ENCODE results near the gene PARP1. TPM values are rescaled to one million over a fixed set of nuclear protein-coding genes. Genes with fewer than 3 reads are reported as not detected.

The PARP1 gene
- total RNA-seq, 1 donor from 2014 or later, result 91.1 TPM

GRCh38 chr1:226443033-226443432 lies 35.1 kb upstream of the PARP1 start:
- TF ChIP-seq CTCF (IDR thresholded peaks at IDR 0.05; ENCODE audit: insufficient read depth, low read length, poor library complexity, severe bottlenecking), result no peak
- Histone ChIP-seq H3K4me3 (ENCODE audit: low read depth, low read length) (no peak overlapping the region), H3K36me3 (ENCODE audit: control insufficient read depth, insufficient read depth, low read length) (no peaks in the 10 kb centered on the region), H3K27me3 (ENCODE audit: control insufficient read depth, insufficient read depth, low read length) (no peaks in the 10 kb centered on the region)
- DNase-seq (ENCODE audit: low read depth), result no peak

- no peak for TF ChIP-seq CTCF (IDR thresholded peaks at IDR 0.05; ENCODE audit: insufficient read depth, low read length, poor library complexity, severe bottlenecking)
- Histone ChIP-seq H3K36me3 (ENCODE audit: control insufficient read depth, insufficient read depth, low read length) (no peaks in the 10 kb centered on the region), H3K4me3 (ENCODE audit: low read depth, low read length) (no peak overlapping the region), H3K27me3 (ENCODE audit: control insufficient read depth, insufficient read depth, low read length) (no peaks in the 10 kb centered on the region)
- DNase-seq (ENCODE audit: low read depth), result no peak
These were observed 33.7 kb upstream of the PARP1 start for GRCh38 chr1:226441629-226442028.

- Histone ChIP-seq H3K4me3 (ENCODE audit: low read depth, low read length) (no peak overlapping the region), H3K36me3 (ENCODE audit: control insufficient read depth, insufficient read depth, low read length) (no peaks in the 10 kb centered on the region), H3K27me3 (ENCODE audit: control insufficient read depth, insufficient read depth, low read length) (no peaks in the 10 kb centered on the region)
- TF ChIP-seq CTCF (IDR thresholded peaks at IDR 0.05; ENCODE audit: insufficient read depth, low read length, poor library complexity, severe bottlenecking), result no peak
- no peak for DNase-seq (ENCODE audit: low read depth)
These were observed 32.6 kb upstream of the PARP1 start for GRCh38 chr1:226440512-226440911.

- Histone ChIP-seq H3K27me3 (ENCODE audit: control insufficient read depth, insufficient read depth, low read length) (no peaks in the 10 kb centered on the region), H3K4me3 (ENCODE audit: low read depth, low read length) (no peak overlapping the region), H3K36me3 (ENCODE audit: control insufficient read depth, insufficient read depth, low read length) (no peaks in the 10 kb centered on the region)
- DNase-seq (ENCODE audit: low read depth), result no peak
- no peak for TF ChIP-seq CTCF (IDR thresholded peaks at IDR 0.05; ENCODE audit: insufficient read depth, low read length, poor library complexity, severe bottlenecking)
These were observed 30.1 kb upstream of the PARP1 start for GRCh38 chr1:226438007-226438406.

- no peak for TF ChIP-seq CTCF (IDR thresholded peaks at IDR 0.05; ENCODE audit: insufficient read depth, low read length, poor library complexity, severe bottlenecking)
These were observed 29.1 kb upstream of the PARP1 start for GRCh38 chr1:226436855-226437491.

GRCh38 chr1:226436472-226436854 lies 28.6 kb upstream of the PARP1 start:
- Histone ChIP-seq H3K4me3 (ENCODE audit: low read depth, low read length) (no peak overlapping the region), H3K36me3 (ENCODE audit: control insufficient read depth, insufficient read depth, low read length) (no peaks in the 10 kb centered on the region), H3K27me3 (ENCODE audit: control insufficient read depth, insufficient read depth, low read length) (no peaks in the 10 kb centered on the region)
- DNase-seq (ENCODE audit: low read depth), result no peak
- TF ChIP-seq CTCF (IDR thresholded peaks at IDR 0.05; ENCODE audit: insufficient read depth, low read length, poor library complexity, severe bottlenecking), result no peak

More at GRCh38 chr1:226436855-226437491, 29.1 kb upstream of the PARP1 start:
- Histone ChIP-seq H3K27me3 (ENCODE audit: control insufficient read depth, insufficient read depth, low read length) (no peaks in the 10 kb centered on the region), H3K36me3 (ENCODE audit: control insufficient read depth, insufficient read depth, low read length) (no peaks in the 10 kb centered on the region), H3K4me3 (ENCODE audit: low read depth, low read length) (no peak overlapping the region)
- DNase-seq (ENCODE audit: low read depth), result no peak

Data from kidney epithelial cell (primary cell).